GM19468 (cell line): ENCODE data around the gene KIRREL3.
A peak's percentile ranks its signal among the peaks of the same experiment; 100 is the strongest.

Source experiments
- ATAC-seq: cut with Tn5 transposase; IDR thresholded peaks from one replicate; pipeline ENCODE4 v1.9.1; 2021; ENCODE audit warnings: mild to moderate bottlenecking, moderate library complexity, moderate number of reproducible peaks; ENCODE audit not compliant: unreplicated experiment; ENCODE audit errors: extremely low read depth

KIRREL3 gene

DNA sequence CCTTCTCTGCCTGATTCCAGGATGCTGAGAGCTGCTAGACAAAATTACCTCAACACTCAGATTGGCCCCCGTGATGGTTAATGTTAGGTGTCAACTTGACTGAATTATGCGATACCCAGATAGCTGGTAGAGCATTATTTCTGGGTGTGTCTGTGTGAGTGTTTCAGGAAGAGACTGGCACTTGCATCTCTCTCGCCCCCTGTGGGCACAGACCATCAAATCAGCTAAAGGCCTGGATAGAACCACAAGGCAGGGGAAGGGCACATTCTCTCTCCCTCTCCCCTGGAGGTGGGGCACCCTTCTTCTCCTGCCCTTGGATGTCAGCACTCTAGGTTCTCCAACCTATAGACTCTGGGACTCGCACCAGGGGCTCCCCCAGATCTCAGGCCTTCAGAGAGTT lies 79.7 kb downstream of the KIRREL3 start:
- ATAC-seq: no peak

GRCh38 chr11:126919147-126919823 lies 81.3 kb downstream of the KIRREL3 start:
- no peak for ATAC-seq

DNA sequence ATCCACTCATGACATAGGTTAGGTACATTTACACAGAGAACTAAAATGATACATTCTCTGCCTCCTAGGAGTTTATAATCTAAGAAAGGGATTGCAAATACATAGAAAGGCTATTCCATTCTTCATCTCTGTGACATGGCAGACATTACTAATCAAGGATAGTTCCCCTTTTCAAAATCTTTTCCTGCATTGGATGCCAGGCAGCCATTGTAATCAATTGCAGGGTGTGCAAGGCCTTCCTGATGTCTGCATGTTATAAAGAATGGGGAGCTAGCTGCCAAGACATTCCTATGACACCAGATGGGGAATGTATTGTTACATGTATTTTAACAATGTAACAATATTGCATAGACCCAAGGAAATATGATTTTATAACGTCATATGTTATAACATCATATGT lies 82.0 kb downstream of the KIRREL3 start:
- no peak for ATAC-seq

- ATAC-seq: peak; percentile 94
These were observed 82.9 kb downstream of the KIRREL3 start for GRCh38 chr11:126917531-126918204.

- no peak for ATAC-seq
These were observed 85.1 kb downstream of the KIRREL3 start for GRCh38 chr11:126915430-126915829.

DNA sequence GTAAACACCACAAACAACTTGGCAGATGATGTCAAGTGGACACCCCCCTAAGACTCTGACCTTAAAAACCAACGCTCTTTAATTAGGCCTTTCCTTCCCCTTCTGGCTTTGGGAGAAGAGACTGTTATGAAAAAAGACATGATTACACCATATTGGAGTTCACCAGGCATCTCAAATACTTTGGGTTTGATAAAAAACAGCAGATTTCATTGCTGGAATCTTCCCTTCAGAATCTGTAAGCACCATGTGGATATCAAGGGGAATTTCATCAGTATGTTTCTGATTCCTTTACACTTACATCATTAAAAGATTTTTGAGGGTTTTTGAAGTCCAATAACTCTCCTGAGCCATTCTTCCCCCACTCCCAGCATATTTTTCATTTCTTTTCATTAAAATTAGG lies 85.6 kb downstream of the KIRREL3 start:
- ATAC-seq: no peak

DNA sequence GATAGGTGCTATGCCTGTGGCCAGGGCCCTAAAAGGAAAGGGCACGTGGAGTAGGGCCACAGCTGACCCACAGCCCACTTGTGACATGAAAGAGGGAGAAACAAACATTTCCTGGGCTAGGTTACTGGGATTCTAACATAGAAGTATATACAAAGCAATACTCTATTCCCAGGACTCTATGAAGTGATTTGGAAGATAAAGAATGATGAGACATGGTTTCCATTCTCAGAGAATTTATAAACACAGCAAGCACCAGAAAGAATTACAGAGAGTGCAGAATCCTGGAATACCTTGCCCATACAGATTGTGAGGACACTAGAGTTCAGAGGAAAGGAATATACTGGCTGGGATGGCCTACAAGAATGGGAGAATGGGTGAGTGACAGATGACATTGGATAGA lies 86.4 kb downstream of the KIRREL3 start:
- no peak for ATAC-seq

GRCh38 chr11:126904520-126904919 lies 96.0 kb downstream of the KIRREL3 start:
- no peak for ATAC-seq

DNA sequence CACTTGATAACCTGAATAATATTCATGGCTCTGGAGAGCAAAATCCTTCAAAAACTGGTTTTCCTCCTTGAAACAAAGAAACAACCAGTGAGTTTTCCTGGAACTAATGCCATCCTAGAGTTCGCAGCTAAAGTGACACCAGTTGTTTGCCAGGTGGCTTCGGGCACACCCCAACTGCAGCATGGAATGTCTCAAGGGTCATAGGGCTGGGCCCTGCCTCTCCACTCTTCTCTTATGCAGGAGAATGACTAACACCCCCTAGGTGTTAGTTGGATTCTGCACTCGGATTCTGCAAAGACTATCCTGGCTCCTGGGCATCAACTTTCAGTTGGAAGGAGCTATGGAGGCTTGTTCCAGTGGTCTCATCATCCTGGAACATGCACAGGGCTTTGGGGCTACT lies 98.8 kb downstream of the KIRREL3 start:
- ATAC-seq: no peak

DNA sequence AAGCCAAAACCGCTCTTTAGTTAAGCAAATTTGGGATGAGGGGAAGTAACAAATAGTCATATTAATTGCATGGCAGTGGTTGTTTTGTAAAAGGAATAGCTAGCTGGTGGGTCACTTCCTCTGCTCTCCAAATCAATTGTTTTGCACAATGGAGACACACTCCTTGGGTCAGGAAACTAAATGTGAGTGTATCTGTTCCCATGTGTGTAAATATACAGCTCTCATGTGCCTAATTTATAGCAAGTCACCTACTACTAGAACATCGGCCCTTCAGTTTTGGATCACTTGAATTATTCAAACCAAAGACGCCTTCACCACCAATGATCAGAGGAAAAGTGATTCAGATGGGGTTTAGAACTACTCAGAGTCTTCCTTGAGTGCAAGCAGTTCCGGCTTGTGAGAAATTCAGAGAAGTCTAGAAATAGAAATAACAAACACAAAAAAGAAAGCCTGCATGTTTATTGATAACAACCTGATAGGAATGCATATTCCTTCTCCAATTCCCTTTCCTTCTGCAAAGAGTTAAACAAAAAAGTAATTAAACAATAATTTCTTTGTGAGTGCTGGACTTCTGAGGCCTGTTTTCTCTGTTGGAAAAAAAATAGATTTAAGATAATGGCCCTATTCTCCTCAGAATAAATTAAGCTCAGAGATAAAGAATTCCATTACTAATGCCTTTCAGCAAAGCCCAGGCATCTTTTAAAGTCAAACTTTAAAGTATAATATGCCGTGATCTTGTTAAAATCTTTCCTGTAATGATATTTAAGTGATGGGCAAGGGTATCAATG lies 100.4 kb downstream of the KIRREL3 start:
- no peak for ATAC-seq

DNA sequence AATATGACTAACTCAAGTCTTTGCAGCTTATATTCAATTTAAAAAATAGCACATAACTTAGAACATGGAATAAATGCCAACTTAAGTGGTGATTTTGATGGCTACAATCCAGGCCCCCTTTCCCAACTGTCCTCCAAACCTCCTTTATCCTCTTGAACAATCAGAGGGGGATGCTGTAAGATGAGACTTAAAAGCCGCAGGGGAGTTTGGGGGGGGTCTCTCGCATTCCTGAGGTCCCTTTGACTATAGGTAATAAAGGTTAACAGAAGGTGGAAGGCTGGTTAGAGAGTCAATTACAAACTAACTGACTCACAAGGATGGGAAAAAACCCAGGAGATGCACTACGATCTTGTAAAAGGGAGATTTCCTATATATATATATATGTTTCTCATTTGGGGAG lies 101.8 kb downstream of the KIRREL3 start:
- ATAC-seq: no peak

DNA sequence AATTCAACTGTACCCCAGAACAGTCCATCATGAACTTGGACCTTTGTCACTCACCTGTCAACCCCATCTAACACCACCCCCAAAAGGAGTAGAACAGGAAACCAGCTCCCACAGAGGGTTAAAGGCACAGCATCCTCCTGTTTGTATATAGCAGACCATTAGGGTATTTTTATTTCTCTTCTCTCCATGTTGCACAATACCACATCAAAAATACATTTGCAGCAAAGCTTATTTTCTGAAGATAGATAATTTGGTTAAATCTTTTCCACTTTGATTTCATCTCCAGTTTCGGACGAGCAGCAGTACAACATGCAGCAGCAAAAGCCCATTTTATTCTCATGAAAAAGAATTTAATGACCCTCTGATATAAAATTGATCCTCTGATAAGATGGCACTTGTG lies 103.1 kb downstream of the KIRREL3 start:
- ATAC-seq: no peak

DNA sequence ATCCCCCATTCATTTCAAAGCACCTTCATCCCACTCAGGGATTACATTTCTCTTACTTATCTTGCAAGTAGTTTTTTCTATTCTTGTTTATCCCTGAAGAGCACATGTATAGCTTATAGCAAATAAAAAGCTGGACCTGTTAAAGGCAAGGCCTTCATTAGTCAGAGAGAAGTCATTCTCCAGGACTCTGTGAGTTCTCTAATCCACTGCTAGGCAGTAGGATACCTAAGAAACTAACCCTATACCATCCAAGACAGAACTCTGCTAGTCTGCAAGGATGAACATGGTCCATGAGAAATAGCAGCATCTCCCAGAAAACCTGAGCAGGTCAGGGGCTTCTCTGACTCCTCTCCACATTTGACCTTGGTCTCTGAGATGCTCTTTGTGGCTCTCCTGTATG lies 104.5 kb downstream of the KIRREL3 start:
- no peak for ATAC-seq

DNA sequence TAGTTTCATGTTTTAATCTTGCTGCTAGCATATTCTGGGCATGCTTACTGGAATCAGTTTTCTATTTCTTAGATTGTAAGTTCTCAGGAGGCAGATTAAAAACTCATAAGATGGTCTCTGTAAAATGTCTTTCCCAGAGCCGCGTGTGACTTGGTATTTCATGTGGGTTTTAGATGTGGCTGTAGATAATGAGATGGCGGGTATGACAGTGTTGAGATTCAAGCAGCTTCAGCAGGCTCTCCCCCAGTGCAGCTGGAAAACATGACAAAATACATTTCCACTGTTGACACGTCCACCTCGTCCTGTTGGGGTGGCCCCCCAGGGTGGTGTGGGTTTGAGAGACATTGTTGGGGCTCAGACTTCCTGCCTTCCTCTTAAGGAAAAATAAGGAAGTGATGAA lies 106.8 kb downstream of the KIRREL3 start:
- ATAC-seq: no peak

GRCh38 chr11:126892756-126893155 lies 107.8 kb downstream of the KIRREL3 start:
- ATAC-seq: no peak

- no peak for ATAC-seq
These were observed 108.9 kb downstream of the KIRREL3 start for GRCh38 chr11:126891556-126892217.

DNA sequence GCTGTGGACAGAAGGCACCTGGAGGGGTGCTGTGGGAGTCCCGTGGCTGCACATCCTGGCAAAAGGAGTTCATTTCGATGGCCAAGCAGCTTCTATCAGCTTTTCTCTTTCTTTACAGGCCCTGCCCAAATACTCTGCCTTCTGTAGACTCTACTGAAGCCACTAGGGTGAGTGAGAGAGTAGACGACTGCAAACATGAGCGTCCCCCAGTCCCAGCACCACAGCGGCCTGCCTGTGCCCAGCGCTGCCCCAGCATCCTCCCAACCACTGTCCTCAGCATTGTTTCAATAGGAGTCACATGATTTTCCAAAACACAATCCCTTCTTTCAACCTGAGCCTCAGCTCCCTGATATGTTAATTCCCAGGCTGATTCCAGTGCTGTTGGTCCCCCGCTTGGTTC lies 110.0 kb downstream of the KIRREL3 start:
- ATAC-seq: no peak

DNA sequence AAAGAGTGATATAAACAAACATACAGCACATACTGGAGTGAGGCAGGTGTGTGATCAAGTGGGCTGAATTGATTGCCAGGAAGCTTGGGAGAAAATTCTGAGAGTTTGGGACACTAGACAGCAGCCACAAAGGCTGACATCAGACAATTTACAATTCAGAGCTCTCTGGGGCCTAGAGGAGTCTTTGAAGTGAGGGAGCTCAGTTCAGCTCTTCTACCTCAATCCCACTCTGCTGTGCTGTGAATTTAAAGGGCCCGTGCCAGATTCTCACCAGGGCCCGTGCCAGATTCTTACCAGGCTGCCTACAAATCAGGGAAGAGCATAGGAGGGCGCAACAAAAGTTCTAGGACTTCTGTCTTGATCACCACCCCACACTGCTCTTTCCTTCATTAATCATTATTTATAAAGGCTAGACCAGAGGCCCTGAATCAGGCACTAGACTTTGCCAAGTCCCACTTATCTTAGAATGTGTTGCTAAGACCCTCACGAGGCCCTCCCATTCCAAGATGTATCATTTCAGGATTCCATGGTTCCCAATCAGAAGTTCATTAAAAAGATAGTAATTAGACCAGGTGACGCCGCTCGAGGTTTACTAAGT lies 112.4 kb downstream of the KIRREL3 start:
- ATAC-seq: no peak

DNA sequence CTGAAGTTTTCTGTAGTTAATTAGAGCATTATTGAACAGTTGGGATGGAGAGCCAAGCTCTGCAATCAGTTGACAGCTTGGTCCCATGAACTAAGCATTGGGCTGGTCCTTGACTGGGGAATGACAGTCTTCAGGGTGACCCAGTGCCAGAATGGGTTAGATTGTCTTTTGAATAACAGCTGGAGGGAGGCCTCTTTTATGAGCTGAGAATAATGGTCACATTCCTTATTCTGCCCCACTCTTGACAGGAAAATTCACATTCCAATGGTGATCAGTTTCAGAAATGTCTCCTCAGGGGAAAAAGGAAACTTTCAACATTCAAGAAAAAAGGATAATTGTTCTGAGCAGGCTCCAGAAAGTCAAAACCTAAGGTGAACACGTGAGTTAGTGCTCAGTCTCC lies 113.9 kb downstream of the KIRREL3 start:
- no peak for ATAC-seq

GRCh38 chr11:126886085-126886484 lies 114.5 kb downstream of the KIRREL3 start:
- ATAC-seq: no peak
